Heart left ventricle (tissue), 16 donors: ENCODE results near the gene AIPL1. TPM values are rescaled to one million over a fixed set of nuclear protein-coding genes. Genes with fewer than 3 reads are reported as not detected.
A peak's percentile ranks its signal among the peaks of the same experiment; 100 is the strongest.

ENCODE experiments used
- ATAC-seq, 4 donors: fragments of 200-7000 bp; cut with Tn5 transposase; one replicate each; pipeline ENCODE4 v1.9.1; 2020 to 2022; ENCODE audit warnings: moderate library complexity in 4 of 4, mild to moderate bottlenecking in 3 of 4, moderate number of reproducible peaks in 1 of 4
- DNase-seq, 5 donors: peaks; one replicate each; pipeline ENCODE4 v3.0.0-alpha.2; 2020
- H3K27ac ChIP-seq, 12 donors: fragments of 200-600 bp; sonication (generic) in 4 of 12; one replicate each; pipeline versions ENCODE4 v1.5.0 to v1.8.0; 2016 to 2022; ENCODE audit warnings: mild to moderate bottlenecking in 2 of 12
- H3K27me3 ChIP-seq, 9 donors: fragments of 200-600 bp; sonication (generic) in 2 of 9; one replicate each; pipeline versions ENCODE4 v1.5.1 to v1.8.0; 2016 to 2022; ENCODE audit warnings: mild to moderate bottlenecking in 3 of 9
- H3K36me3 ChIP-seq, 9 donors: fragments of 200-600 bp; sonication (generic) in 2 of 9; one replicate each; pipeline versions ENCODE4 v1.5.0 to v1.8.0; 2018 to 2022; ENCODE audit warnings: mild to moderate bottlenecking in 2 of 9
- H3K4me1 ChIP-seq, 12 donors: fragments of 200-600 bp; sonication (generic) in 4 of 12; one replicate each; pipeline versions ENCODE4 v1.5.0 to v1.8.0; 2016 to 2022; ENCODE audit warnings: mild to moderate bottlenecking in 3 of 12
- H3K4me3 ChIP-seq, 12 donors: fragments of 200-600 bp; sonication (generic) in 4 of 12; one replicate each; pipeline versions ENCODE4 v1.5.0 to v1.8.0; 2017 to 2022; ENCODE audit warnings: mild to moderate bottlenecking in 9 of 12, moderate library complexity in 4 of 12
- H3K9me3 ChIP-seq, 12 donors: fragments of 200-600 bp; sonication (generic) in 4 of 12; one replicate each; pipeline versions ENCODE4 v1.5.0 to v1.8.0; 2016 to 2022; ENCODE audit warnings: mild to moderate bottlenecking in 1 of 12
- POLR2A ChIP-seq, 2 donors: fragments of 450-650 bp; IDR thresholded peaks; one replicate each; pipeline ENCODE4 v1.6.1; 2017; ENCODE audit warnings: antibody characterized with exemption in 2 of 2, mild to moderate bottlenecking in 2 of 2, moderate library complexity in 2 of 2
- WGBS, 4 donors: extraction: QIAGEN DNeasy Blood & Tissue Kit in 2 of 4; methylation state at CpG; one replicate each; pipeline versions ENCODE4 v1.1.5 to v1.1.7; 2013 to 2018; 5-methylcytosine and 5-hydroxymethylcytosine counted together
- intact Hi-C, 10 donors: fragments of 100-400 bp; cut with DNase I; formaldehyde crosslinking; loops; one replicate each; pipeline versions ENCODE4 v1.11.1 to v1.14.2; 2022
- polyA plus RNA-seq, 2 donors: library from polyadenylated mRNA; stranded (reverse); fragments of 200-250 nt; gene quantifications; one replicate each; pipeline ENCODE4 v1.2.3, GENCODE V29; 2013
- total RNA-seq, 9 donors: library from RNA; depleted of rRNA in 2 of 9; stranded (reverse); fragments of >200 nt in 2 of 9; fragmentation: NEBNext Ultra II Directional in 3 of 9; extraction: Animal tissue kit (Norgen Biotek cat#: 25700) in 3 of 9; gene quantifications; one replicate each; pipeline versions ENCODE4 v1.1.0 to v1.2.4, GENCODE V29; 2016 to 2023
- TF ChIP-seq, protein P1 (sequence below), 12 donors: fragments of 200-600 bp; sonication (generic) in 4 of 12; IDR thresholded peaks; one replicate each; pipeline versions ENCODE4 v1.5.0 to v1.8.0; 2018 to 2022; ENCODE audit warnings: antibody characterized with exemption in 12 of 12, mild to moderate bottlenecking in 5 of 12
- donor health status: ischemic (EF 13 %, LVEDD 7.1; RV severe dilation, severe dysfunction).
- donor health status: healthy with polysubstance abuse.
- donor health status: DM: no; HTN: yes; CAD: no.
- donor health status: DM: no; HTN: no; CAD: no.
- donor health status: ischemic (EF 25% LVEDD 6.9; RV normal size, moderate dysfunction).
- donor health status: ischemic (EF 25% LVEDD 5.7; RV mildly dilated, moderate dysfunction).
- donor health status: healthy.
- donor health status: DM: yes; HTN: yes; CAD: no.
- donor health status: ischemic (EF 35%, LVEDD 5.7; RV mildly dilated, moderate dysfunction).
- donor health status: nonischemic (EF 11% LVEDD 7.7; RV severe dilation, severe dysfunction).
- donor health status: DM: yes; HTN: yes; CAD: no.
- donor health status: PGD.
- donor health status: ischemic (EF 29% LVEDD 5.4; RV normal size, mild dysfunction).
- donor health status: nonischemic (EF 23%, LVEDD 6.1; RV moderate dilation, normal function).

The AIPL1 gene
- total and polyA plus RNA-seq, 11 donors: not detected

DNA sequence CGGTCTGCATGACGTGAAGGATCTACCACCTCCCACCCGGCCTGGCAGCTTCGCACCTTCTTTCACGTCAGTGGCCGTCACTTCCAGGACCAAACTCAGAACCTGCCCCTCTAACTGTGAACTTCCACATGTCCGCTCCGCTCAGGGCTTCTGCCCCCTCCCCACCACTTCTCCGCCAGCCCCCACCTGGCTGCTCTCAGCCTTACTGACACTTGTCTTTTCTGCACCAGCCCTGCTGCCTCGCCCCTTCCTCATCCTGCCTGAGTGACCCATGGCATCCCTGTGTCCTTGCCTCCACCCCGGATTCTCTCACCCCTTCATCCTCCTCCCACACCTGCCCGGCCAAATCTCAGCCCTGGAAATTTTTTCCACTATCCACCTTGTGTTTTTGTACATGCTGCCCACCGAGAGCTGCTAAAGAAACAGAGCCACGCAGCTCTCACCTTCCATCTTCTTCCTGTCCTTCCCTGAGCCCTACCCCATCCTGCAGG lies 23.6 kb upstream of the AIPL1 start:
- 78 to 82% (median 80%) methylated on average over 14 of the region's 14 CpGs for WGBS, 4 donors
- H3K4me1 ChIP-seq: peaks cover 0 to 17% (median 4%) of the 10 kb centered on the region in 12 donors
- ATAC-seq (no peak), DNase-seq (peak in 2 of 5 donors; percentile 15 to 44)
- H3K36me3 ChIP-seq: no peaks in the 10 kb centered on the region
- H3K27ac ChIP-seq: no peak overlapping the region
- H3K9me3 ChIP-seq: no peaks in the 10 kb centered on the region
- TF ChIP-seq POLR2A (IDR thresholded peaks at IDR 0.05): no peak
- TF ChIP-seq, protein P1, sequence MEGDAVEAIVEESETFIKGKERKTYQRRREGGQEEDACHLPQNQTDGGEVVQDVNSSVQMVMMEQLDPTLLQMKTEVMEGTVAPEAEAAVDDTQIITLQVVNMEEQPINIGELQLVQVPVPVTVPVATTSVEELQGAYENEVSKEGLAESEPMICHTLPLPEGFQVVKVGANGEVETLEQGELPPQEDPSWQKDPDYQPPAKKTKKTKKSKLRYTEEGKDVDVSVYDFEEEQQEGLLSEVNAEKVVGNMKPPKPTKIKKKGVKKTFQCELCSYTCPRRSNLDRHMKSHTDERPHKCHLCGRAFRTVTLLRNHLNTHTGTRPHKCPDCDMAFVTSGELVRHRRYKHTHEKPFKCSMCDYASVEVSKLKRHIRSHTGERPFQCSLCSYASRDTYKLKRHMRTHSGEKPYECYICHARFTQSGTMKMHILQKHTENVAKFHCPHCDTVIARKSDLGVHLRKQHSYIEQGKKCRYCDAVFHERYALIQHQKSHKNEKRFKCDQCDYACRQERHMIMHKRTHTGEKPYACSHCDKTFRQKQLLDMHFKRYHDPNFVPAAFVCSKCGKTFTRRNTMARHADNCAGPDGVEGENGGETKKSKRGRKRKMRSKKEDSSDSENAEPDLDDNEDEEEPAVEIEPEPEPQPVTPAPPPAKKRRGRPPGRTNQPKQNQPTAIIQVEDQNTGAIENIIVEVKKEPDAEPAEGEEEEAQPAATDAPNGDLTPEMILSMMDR (IDR thresholded peaks at IDR 0.05): no peak
- no peak overlapping the region for H3K4me3 ChIP-seq
- H3K27me3 ChIP-seq: peaks cover 0 to 23% (median 9%) of the 10 kb centered on the region in 9 donors
- intact Hi-C loops: no loop called here

DNA sequence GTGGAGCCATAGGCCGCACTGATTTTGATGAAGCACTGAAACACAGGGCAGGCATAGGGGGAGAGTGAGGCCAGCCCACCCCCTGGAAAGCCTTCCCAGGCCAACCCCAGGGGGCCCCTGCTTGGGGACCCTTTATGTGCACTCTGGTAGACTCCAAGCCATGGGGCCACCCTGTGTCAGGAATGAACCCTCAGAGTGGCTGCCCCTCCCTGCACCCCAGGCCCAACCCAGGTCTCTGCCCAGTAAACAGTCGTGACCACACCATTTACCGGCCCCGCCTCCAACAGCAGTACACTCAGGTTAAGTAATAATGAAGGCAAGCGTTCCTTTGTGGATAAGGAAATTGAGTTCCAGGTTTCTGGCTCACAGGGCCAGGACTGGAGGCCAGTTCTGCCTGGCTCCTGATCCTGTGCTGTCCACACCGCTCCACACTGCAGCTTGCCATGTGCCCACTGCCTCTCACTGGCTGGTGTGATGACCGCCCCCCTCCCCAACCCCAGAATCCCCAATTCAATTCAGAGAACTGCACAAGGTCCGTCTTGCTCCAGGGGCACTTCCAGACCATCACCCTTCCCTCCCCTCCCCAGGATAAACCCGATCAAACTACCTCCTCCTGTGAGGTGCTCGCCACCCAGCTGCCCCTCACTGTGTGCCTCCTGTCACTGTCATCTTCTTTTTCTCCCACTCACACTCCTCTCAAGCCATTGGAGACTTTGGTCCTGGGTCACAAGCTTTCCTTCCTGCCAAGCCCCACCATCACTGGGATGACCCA lies 23.0 kb upstream of the AIPL1 start:
- Histone ChIP-seq H3K36me3 (no peaks in the 10 kb centered on the region), H3K9me3 (no peaks in the 10 kb centered on the region), H3K4me3 (no peak overlapping the region), H3K27ac (no peak overlapping the region), H3K4me1 (peaks cover 0 to 17% (median 4%) of the 10 kb centered on the region in 12 donors), H3K27me3 (peaks cover 0 to 23% (median 9%) of the 10 kb centered on the region in 9 donors)
- TF ChIP-seq, protein P1 (IDR thresholded peaks at IDR 0.05): no peak
- intact Hi-C loops: no loop called here
- WGBS, 4 donors: 85 to 88% (median 87%) methylated on average over 10 of the region's 10 CpGs
- ATAC-seq: no peak
- peak in 2 of 5 donors; percentile 13 to 34 for DNase-seq

DNA sequence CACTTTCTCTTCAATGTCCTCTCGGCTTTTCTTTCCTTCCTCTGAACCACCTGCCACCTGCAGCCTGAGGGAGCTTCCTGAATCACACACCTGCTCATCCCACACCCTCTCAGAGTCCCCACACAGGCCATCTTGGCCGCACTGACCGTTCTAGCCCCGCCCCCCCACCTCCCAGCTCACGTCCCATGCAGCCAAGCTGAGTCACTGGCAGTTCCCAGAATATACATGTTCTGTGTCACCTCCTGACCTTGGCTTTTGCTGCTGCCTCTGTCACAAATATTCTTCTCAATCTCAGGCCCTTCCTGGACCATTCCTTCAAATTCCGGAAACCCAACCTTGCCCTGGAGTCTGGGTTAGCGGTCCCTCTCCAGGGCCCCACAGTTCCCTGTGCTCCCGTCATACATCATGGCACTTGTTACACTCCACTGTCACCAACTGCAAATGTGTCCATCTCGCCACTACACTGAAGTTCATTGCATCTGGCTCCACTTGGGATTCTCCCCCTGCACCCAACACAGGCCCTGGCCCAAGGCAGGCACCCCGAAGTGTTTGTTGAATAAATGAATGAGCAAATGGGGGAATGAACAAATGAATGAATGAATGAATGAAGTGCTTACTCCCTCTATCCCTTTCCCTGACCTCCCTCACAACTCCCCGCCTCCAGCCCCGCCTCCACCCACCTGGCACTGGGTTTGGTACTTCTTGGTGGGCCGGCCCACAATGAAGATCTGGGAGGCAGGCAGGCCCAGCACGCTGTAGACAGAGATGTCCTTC lies 22.2 kb upstream of the AIPL1 start:
- Histone ChIP-seq H3K27ac (no peak overlapping the region), H3K36me3 (no peaks in the 10 kb centered on the region), H3K4me1 (peaks cover 0 to 17% (median 4%) of the 10 kb centered on the region in 12 donors), H3K9me3 (no peaks in the 10 kb centered on the region), H3K27me3 (peaks cover 0 to 23% (median 9%) of the 10 kb centered on the region in 9 donors), H3K4me3 (no peak overlapping the region)
- WGBS, 4 donors: 69 to 79% (median 76%) methylated on average over 14 of the region's 14 CpGs
- ATAC-seq (peak; percentile 13 to 79 (median 74)), DNase-seq (peak in 3 of 5 donors; percentile 37 to 64 (median 44))
- no peak for TF ChIP-seq POLR2A (IDR thresholded peaks at IDR 0.05)
- TF ChIP-seq, protein P1 (IDR thresholded peaks at IDR 0.05): no peak
- intact Hi-C loops: no loop called here

DNA sequence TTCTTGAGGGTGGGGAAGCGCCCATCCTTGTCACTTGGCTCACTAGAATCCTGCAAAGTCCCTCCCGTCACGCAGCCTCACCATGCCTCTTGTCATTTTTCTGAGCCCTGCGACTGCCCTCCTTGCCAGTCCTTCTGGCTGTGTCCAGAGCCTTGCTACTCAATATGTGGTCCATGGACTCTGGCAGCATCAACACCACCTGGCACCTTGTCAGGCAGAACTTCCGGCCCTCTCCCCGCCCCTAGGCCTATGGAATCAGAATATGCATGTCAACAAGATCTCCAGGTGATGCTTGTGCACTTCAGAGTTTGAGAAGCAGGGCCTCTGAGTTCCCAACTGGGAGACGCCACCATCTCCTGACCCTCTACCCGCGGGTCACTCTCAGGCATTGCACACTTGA lies 21.4 kb upstream of the AIPL1 start:
- Histone ChIP-seq H3K4me3 (no peak overlapping the region), H3K36me3 (no peaks in the 10 kb centered on the region), H3K4me1 (peaks cover 0 to 17% (median 4%) of the 10 kb centered on the region in 12 donors), H3K9me3 (no peaks in the 10 kb centered on the region), H3K27me3 (peaks cover 0 to 23% (median 9%) of the 10 kb centered on the region in 9 donors), H3K27ac (no peak overlapping the region)
- DNase-seq (peak in 3 of 5 donors; percentile 11 to 26 (median 15)), ATAC-seq (no peak)
- TF ChIP-seq POLR2A (IDR thresholded peaks at IDR 0.05): no peak
- TF ChIP-seq, protein P1 (IDR thresholded peaks at IDR 0.05): no peak
- WGBS, 4 donors: 90 to 94% (median 92%) methylated on average over 9 of the region's 9 CpGs
- intact Hi-C loops: no loop called here
